Gastroesophageal sphincter (tissue), 3 donors: ENCODE results near the gene CTIF.
A peak's percentile ranks its signal among the peaks of the same experiment; 100 is the strongest.

ENCODE experiments used
- CTCF ChIP-seq, 4 experiments: fragments of 200-600 bp in 2 of 4; fragments of 450-650 bp in 2 of 4; sonication (generic) in 1 of 4; IDR thresholded peaks; one replicate each; pipeline ENCODE4 v1.5.1; 2017 to 2019; ENCODE audit warnings: antibody characterized with exemption in 4 of 4, mild to moderate bottlenecking in 2 of 4, moderate library complexity in 2 of 4
- POLR2A ChIP-seq, 2 donors: fragments of 450-650 bp; IDR thresholded peaks; one replicate each; pipeline ENCODE4 v1.6.1; 2017; ENCODE audit warnings: antibody characterized with exemption in 2 of 2, mild to moderate bottlenecking in 2 of 2, moderate library complexity in 1 of 2
- POLR2AphosphoS5 ChIP-seq: sonication (generic); formaldehyde crosslinking; IDR thresholded peaks from one replicate; pipeline ENCODE4 v1.6.1; 2017; ENCODE audit warnings: antibody characterized with exemption

GRCh38 chr18:48539406-48540250 is 797 bp downstream of the CTIF start:
- TF ChIP-seq POLR2A (IDR thresholded peaks at IDR 0.05) (no peak), CTCF (IDR thresholded peaks at IDR 0.05) (no peak), POLR2AphosphoS5 (peak; percentile 13)
